NOMO-1 treated with dmso at 0.1 percent for 144 hours (cell line): ENCODE results near the gene MAP4K2.
"Not testable (repeated sequence)": the region's sequence is repeated elsewhere in the genome, so short reads cannot be mapped to it uniquely, and the experiment has no call there.

Experiments
- DNase-seq: peaks from one replicate; lab custom pipeline; 2025; ENCODE audit not compliant: unreplicated experiment; lab: John Stamatoyannopoulos, UW

The MAP4K2 gene

DNA sequence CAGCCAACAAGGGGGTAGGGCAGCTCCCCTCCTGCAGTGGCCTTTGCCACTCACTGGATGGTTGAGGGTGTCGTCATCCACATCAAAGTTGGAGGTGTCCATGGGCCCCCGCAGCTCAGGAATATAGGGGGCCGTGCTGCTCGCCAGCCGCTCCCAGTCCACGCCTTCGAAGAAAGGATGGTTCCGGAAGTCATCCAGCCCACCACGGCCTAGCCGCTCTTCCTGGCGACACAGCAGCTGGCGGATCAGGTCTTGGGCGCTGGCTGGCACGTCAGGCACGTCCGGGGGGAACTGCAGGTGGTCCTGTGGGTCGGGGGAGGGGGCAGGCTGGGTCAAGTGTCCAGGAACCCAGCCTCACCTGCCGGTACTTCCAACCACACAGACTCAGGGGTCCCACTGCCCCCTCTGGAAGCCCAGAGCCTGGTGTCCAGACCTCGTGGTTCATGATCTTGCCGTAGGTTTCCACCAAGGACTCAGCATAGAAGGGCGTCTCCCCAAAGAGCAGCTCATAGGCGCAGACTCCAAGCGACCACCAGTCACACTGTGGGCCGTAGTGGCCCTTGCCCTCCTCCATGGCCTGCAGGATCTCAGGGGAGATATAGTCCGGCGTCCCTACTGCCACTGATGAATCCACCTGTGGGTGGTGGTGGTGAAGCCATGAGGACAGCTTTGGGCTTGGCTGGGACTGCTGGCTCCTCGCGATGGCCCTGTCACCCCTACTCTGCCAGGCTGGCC, 35.8 kb upstream of the MAP4K2 start:
- DNase-seq = no peak

DNA sequence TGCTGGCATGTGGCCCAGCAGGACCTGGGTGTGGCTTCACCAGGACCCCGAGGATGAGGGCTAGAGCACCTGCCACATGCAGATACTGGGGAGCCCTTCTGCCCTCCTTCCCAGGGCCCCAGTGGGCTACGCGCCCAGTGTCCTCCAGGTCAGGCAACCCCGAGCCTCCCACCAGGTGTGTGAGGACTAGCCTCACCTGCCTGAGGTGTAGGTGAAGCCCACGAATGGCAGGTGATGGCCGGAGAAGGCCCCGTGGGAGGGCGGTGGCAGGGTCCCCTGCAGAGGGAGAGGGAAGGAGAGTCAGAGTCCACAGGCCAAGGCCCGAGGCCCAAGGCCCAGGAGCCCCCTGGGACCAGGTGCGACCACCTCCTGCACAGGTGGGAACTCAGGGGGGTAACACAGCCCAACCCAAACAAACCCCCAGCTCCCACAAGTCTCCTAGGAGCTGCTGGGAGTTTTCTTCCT, 34.9 kb upstream of the MAP4K2 start:
- no peak for DNase-seq

DNA sequence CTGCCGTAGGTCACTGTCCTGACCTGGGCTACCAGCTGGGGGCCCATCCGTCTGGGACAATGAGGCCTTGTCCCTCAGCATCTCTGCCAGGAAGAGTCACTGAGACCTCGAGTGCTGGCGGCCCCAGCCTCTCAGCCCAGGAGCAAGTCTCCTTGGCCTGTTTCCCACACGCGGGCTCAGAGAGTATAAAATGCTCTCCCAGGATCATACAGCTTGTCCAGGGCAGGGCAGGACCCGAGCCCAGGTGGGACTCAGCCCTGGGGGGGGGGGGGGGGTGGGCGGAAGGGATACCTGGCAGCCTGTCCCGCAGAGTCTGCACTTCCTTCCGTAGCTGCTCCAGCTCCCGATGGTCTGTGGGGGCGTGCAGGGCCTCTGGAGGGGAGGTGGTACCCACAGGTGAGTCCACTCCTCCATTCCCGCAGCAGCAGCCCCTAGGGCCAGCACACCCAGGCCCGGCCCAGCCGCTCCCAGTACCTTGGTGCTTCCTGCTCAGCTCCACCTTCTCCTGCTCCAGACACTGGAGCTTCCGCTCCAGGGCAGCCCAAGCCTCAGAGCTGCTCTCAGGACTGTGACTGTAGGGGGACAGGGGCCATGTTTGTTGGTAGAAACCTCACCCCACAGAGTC, 33.5 kb upstream of the MAP4K2 start:
- no peak for DNase-seq

DNA sequence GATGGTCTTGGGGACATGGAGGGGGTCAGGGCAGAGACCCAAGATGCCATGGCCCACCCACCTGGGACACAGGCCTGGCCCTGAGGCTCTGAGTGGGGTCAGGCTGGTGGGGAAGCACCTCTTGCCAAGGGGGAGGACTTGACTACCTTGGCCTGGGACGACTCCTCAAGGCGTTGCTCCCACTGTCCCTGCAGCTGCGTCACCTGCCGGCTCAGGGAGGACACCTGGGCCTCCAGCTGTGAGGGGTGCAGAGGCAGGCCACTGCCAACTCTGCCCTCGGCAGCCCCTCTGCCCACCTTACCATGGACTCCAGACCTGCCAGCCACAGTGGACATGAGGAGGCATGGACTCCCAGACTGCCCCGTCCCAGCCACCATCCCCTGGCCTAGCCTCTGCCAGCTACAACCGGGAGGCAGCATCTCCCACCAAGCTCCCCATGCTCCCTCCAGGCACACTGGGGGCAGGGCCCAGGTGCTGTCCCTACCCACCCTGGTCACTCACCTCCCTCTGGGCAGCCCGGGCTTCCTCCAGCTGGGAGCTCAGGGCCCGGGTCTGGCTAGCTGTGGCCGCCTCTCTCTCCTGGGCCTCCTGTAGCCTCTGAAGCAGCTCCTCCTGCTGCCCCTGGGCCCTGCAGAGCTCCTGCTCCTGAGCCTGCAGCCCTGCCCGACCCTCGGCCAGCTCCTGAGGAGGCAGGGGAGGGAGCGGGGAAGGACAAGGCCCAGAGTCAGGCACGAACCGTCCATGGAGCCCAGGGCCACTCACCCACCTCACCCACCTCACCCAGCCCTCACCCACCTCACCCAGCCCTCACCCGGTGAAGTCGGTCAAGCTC, 32.8 kb upstream of the MAP4K2 start:
- DNase-seq = no peak

DNA sequence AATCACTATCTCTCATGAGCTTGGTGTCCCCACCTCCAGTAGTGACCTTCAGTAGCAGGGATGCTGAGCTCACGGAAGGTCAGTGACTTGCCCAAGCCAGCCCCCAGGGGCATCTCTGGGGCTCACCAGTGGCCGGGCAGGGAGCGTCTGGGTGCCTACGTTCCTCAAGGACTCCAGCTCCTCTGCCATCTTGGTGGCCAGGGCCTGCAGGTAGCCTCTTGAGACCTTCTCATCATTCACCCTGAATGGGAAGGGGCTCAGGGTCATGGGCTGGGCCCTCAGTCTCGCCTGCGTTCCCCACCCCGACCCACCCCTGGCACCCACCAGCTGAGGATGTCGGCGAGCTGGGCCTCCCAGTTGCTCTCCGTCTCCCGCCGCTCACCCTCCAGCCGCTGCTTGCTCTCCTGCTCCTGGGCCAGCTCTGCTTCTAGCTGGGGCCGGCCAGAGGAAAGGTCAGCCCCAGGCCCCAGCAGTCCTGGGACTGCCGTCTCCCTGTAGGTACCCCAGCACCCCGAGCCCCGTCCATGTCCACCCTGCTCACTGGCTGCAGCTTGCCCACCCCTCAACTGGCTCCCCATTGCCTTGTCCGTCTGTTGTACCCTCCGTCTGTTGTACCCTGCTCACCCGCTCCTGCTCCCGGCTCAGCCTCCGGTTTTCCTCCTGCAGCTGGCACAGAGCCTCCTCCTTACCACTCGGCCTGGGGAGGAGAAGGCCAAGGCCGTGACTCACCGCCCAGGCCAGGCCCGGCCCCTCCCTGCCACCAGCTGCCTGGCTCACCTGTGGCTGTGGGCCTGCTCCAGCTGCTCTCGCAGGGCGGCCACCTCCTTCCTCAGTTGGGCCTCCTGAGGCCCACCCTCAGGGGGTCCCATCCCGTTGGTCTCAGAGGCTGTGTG, 32.0 kb upstream of the MAP4K2 start:
- no peak for DNase-seq

DNA sequence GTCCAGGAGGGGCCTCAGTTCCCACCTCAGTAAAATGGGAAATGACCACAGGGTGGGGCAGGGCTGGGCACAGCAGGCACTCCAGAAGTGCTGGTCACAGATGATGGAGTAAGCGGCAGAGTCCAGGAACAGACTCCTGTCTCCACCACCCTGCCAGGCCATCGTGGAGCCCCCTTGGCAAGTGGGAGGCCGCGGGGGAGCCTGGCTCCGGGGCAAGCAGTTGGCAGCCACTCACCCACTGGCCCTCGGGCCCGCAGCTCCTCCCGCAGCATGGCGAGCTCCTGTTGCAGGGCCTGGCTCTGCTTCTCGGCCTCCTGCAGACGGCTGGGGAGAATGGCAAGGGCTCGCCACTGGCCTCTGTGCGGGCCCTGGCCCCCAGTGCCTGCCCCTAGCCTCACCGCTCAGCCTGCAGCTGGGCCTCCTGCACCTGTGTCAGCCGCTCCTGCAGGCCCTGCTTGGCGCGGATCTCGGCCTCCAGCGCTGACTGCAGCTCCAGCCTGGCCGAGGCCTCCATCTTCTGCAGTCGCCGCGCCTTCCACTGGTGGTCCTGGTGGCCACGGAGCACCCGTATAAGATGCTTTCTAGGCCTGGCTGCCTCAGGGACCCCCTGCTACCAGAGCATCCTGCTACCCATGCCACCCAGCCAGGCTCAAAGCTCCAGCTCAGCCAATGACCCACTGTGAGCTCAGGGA, 31.2 kb upstream of the MAP4K2 start:
- no peak for DNase-seq

DNA sequence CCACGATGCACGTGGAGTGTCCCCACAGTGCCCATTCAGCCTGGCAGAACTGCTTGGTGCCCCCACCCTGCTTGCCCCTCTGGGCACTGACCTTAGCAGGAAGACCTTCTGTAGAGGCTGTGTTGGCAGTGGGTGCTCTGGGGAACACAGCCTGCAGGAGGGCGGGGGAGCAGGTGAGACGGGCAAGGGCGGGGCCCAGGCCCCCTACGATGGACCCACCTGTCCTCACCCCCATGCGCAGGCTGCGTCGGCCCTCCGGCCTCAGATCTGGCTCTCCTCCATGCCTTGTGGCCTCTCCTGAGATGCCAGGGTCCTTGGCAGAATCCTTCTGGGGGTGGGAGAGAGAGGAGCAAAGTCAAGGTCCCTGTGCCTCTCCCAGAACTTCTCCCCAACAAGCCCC, 30.5 kb upstream of the MAP4K2 start:
- no peak for DNase-seq

DNA sequence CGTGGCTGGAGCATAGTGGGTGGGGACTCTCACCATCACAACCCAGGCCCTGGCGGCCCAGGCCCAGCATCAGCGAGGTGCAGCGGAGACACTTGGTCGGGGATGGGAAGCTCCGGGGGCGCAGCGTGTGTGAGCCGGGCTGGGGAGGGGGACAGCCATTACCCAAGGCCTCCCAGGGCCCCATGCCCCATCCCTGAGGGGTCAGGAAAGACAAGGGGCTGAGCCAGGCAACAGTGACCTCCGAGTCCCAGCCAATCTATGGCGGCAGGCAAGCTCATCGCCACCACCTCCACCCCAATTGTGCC, 30.1 kb upstream of the MAP4K2 start:
- no peak for DNase-seq

DNA sequence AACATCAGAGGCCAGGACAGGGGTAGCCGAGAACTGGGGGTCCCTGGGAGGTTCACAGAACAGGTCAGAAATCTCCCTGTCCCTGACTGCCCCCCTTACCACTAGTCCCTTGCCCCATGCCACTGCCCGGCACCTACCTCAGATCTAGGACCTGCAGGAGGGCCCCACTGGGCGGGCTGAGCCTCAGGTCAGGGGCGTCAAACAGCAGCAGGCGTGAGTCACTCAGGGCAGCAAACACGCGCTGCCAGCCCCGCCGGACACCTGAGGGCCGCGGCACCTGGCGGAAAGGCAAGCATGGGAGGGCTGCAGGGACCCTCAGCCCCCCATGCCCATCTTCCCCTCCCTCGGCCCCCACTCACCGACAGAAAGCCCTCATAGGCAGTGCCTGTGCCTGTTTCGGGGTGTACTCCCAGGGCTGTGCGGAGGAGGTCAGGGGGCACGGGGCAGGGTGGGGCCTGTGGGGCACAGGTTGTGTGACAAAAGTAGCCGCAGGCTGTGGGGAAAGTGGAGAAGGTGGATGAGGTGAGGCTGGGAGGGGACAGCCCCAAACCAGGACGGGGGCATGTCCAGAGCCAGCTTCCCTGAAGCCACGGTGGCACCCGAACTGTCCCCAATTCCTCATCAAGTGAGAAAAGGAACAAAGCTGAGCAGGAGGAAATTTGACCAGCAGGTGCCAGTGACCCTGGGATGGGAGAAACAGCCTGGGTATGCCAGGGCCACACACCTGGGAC, 29.6 kb upstream of the MAP4K2 start:
- no peak for DNase-seq

DNA sequence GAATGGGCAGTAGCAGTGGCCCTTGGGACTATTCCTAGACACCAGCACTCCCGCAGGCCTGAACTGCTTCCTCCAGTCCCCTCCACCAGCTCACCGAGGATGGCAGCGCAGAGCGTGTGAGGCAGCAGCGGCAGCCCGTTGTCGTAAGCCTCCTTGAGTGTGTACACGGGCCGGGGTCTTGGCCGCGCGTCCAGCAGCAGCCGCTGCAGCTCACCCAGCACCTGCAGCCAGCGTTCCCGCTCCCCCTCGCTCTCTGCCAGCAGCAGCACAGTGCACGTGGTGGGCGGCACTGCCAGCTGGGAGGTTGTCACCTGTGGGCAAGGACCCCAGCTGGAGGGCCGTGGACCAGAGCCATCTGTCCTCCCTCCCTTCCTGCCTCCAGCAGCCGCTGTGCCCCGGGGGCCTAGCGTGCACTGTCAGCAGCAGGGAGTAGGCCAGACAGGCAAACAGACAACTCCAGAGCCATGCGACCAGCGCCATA, 28.4 kb upstream of the MAP4K2 start:
- no peak for DNase-seq

DNA sequence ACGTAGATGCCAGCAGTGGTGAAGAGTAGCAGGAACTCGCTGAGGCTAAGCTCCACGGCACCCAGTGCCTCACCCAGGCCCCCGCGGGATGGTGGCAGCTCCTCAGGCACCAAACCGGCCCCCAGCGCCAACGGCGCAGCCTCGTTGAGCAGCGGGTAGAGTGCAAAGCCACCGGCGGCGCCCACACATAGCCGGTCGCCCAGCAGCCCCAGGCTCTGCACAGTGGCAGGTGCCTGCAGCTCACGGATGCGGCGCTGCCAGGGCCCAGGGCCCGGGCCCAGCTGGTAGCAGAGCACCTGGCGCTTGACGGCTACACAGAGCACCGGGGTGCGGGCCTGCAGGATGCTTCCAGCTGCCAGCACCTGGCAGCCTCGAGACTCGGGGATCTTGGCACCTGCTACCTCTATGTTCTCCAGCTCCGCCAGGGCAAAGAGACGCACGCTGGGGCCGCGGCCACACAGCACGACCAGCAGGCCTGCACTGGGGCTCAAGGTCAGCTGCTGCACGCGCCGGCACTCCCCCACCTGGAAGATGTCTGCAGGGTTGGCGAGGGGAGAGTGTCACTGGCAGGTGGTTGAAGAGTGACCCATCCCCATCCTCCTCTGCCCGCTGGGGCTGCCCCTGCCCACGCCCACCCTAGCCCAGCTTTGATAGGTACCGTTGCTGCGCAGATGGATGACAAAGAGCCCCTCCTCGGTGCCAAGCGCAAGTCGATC, 26.7 kb upstream of the MAP4K2 start:
- DNase-seq = no peak

DNA sequence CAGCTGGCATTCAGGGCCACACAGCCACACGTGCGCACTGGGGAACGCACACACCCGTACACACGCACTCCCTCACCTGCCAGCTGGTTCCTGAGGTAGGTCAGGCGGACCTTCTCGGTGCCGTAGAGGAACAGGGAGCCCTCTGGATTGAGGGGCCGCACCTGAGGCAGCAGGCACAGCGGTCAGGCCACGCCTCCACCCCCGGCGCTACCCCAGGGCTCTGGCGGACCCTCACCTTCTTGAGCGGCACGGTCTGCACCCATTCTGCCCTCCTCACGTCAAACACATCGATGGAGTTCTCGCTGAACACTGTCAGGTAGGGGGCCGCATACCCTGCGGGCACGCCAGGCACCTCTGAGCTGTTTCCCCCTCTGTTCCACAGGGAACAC, 24.4 kb upstream of the MAP4K2 start:
- no peak for DNase-seq

DNA sequence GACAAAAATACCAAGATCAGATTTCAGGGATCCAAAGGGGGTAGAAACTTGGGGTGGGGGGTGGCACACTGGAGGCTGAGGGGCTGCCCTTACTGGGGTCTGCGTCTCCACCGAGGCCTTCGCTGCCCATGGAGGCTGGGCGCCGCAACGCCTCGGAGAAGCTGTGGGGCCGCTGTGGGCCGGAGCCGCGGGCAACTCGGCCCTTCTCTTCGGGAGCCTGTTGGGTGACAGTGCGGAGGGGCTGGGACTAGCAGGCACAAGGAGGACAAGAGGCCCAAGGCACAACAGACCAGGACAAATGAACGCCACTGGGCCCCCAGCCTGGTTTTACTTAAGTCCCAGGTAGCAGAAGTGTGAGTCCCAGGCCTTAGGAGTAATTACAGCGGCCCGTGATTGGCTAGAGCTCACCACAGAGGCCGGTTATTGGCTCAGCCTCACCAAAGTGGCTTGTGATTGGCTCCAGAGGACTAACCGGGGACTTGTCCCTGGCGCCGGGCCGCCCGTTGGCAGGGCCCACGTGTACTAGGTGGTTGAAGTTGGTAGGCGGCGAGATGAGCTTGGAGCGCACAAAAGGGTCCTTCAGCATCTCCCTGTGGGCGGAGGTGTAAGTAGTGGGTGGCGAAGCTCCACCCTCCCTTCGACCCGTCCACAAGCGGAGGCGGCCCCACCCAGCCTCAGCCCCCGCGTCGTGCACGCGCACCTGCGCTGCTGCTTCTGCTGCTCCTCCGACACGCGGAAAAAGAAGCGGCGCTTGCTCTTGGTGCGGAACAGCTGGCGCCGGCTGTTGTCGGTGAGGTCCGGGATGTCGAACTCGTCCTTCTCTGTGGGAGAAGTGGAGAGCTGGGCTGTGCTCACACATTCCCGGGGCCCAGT, 23.8 kb upstream of the MAP4K2 start:
- DNase-seq = no peak

DNA sequence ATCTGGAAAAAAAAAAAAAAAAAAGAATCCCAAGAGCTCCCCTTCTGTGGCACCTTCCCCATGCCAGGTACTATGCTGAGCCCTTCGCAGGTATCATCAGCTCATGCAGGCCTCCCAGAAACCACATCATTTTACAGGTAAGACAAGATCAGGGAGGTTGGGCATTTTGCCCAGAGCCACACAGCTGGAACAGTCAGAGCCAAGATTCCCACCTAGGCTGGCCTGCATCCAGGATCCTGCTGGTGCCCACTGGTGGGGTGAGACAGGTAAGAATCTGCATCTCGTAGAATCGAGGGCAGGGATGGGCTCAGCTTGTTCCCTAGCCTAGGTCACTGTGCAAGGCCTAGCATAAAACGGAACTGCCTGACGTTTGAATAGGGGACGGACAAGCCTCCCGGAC, 23.0 kb upstream of the MAP4K2 start:
- DNase-seq = no peak

DNA sequence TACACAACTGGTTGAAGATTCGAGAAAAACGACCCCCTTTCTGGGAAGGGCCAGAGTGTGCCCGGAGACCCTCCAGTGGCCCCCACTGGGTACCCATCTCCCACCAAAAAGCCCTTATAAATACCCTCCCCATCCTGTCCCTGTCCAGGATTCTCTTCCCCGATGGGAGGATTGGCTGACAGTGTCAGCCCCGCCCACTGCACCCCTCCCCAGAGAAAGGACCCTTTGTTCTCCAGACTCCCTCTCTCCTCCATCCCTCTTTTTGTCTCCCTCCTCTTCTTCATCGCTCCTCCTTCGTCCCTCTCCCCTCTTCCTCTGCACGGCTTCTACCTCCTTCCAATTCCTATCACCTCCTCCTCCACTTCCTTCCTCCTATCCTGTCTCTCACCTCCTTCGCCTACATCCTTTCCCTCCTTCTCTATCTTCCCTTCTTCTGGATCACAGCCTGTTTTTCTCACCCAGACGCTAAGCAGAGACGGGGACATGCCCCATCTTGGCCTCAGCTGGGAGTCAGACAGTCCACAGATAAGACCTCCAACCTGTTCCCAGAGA, 20.6 kb upstream of the MAP4K2 start:
- no peak for DNase-seq

DNA sequence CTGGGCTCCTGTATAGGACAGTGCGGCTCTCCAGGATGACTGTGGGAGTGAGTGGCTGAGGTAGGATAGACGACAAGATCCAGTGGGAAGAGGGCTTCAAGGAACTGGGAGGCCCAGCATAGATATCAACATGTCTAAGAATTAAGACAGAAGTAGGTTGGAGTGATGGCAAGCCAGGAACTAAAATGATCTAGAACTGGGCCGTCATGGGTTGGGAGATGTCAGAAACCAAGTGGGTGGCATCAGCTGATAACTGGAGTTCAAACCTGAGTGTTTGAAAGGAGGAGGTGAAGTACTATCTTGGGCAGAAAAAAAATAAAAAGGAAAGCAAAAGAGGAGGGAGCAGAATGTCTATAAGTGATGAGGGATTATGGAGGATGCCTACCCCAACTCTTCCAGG, 14.5 kb upstream of the MAP4K2 start:
- no peak for DNase-seq

DNA sequence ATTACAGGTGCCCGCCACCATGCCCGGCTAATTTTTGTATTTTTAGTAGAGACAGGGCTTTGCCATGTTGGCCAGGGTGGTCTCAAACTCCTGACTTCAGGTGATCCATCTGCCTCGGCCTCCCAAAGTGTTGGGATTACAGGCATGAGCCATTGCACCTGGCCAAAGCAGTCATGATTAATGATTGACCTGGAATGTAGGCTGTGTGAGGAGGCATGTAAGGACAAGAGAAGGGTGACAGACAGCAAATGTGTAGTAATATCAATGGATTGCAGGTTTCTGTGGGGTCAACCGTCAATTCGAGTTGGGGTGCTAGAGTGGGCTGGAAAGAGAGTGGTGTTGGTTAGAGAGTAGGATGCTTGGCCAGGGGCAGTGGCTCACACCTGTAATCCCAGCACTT, 12.4 kb upstream of the MAP4K2 start:
- not testable (repeated sequence) for DNase-seq

DNA sequence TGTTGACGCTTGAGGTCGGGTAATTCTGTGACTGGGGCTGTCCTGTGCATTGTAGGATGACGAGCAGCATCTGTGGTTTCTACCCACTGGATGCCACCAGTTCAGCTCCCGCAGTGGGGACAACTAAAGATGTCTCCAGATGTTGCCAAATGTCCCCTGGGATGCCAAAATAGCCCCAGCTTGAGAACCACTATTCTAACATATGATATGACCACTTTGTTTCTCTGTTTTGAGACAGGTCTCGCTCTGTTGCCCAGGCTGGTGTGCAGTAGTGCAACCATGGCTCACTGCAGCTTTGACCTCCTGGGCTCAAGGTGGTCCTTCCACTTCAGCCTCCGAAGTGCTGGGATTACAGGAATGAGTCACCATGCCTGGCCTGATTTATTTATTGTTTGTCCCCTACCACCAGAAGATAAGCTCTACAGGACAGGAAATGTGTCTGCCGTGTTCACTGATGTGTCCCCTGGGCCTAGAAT, 11.7 kb upstream of the MAP4K2 start:
- no peak for DNase-seq
